ENCODE measurements around the gene ASGR2. TPM values are rescaled to one million over a fixed set of nuclear protein-coding genes. Genes with fewer than 3 reads are reported as not detected.

Gene ASGR2
- polyA plus RNA-seq, 1 donor (not counting 4 experiments of a cell fraction or from before 2014, with no cell fraction given): not detected

DNA sequence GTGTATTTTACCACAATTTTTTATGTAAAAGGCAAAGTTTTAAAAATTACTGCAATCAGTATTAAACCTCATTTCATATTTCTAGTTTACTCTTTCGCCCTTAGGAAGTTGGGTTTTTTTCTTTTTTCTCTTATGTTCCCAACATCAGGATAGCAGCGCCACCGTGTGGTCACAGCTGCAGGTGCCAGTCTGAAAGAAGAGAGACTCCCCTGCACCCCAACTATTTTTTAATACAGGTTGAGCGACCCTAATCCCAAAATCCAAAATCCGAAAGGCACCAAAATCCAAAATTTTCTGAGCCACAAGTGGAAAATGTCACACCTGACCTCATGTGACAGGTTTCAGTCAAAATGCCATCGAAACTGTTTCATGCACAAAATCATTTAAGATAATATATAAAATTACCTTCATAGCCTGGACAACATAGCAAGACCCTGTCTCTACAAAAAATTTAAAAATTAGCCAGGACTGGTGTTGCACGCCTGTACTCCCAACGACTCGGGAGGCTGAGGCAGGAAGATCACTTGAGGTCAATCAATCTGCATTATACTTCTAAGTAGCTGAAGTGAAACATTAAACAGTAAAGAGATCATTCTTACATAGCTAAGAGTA is 21.8 kb upstream of the ASGR2 start:
- H3K27ac ChIP-seq (ENCODE audit: control insufficient read depth, insufficient read depth, low read length): no peak overlapping the region

DNA sequence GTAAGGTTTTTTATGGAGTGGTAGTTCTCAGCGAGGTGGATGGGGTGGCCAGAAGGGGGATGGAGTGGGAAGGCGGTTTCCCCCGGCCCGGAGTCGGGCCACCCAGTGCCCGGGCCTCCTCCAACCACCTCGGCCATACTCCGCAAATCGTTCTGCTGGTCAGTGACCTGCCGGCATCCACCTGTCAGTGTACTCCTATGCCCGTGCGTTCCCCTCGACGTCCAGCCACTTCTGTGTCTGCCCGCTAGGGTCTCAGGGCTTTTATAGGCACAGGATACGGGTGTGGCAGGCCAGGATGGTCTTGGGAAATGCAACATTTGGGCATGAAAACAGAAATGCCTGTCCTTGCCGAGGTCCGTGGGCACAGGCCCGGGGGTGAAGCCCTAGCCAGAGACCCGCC is 19.3 kb upstream of the ASGR2 start:
- Histone ChIP-seq H3K4me2 (ENCODE audit: control insufficient read depth, extremely low read depth, insufficient read depth, low read depth, low read length) (no peak overlapping the region), H4K20me1 (ENCODE audit: control insufficient read depth, extremely low read depth, insufficient read depth, low read length) (no peaks in the 10 kb centered on the region), H3K36me3 (ENCODE audit: control insufficient read depth in 2 of 2, extremely low read depth in 1 of 2, insufficient read depth in 2 of 2, low read length in 2 of 2) (no peaks in the 10 kb centered on the region), H3K9ac (ENCODE audit: control insufficient read depth, extremely low read depth, insufficient read depth, low read length) (no peak overlapping the region), H2AFZ (ENCODE audit: control insufficient read depth, low read length) (no peak overlapping the region), H3K9me1 (ENCODE audit: control insufficient read depth, extremely low read depth, insufficient read depth, low read length) (no peaks in the 10 kb centered on the region), H3K79me2 (ENCODE audit: control insufficient read depth, insufficient read depth, low read length) (no peaks in the 10 kb centered on the region), H3K9me3 (ENCODE audit: control insufficient read depth, low read depth, low read length) (no peaks in the 10 kb centered on the region), H3K27ac (ENCODE audit: control insufficient read depth, insufficient read depth, low read length) (no peak overlapping the region), H3K4me3 (ENCODE audit: control insufficient read depth in 2 of 3, extremely low read depth in 1 of 3, insufficient read depth in 2 of 3, low read depth in 1 of 3, low read length in 3 of 3) (no peak overlapping the region), H3K27me3 (ENCODE audit: control insufficient read depth, extremely low read depth, insufficient read depth, low read length) (peaks cover 11% of the 10 kb centered on the region), H3K4me1 (ENCODE audit: control insufficient read depth, extremely low read depth, insufficient read depth, low read length) (peaks cover 5% of the 10 kb centered on the region)
- dilution Hi-C loops (cut with MboI; ENCODE audit: extremely low pct_ligation_motif_present, low sequenced_read_pairs): no loop called here
- no peak for FAIRE-seq
- TF ChIP-seq CTCF (optimal IDR thresholded peaks at IDR 0.05 in 1 of 3, IDR thresholded peaks at IDR 0.05 in 1 of 3, conservative IDR thresholded peaks at IDR 0.05 in 1 of 3; ENCODE audit: extremely low read depth in 1 of 3, insufficient read depth in 2 of 3, low read length in 3 of 3) (no peak), EZH2 (IDR thresholded peaks at IDR 0.05; ENCODE audit: low read length) (no peak)
- DNase-seq (ENCODE audit: low read depth, low spot score): no peak

More for the DNA sequence above, 21.8 kb upstream of the ASGR2 start:
- Histone ChIP-seq H3K36me3 (ENCODE audit: control insufficient read depth in 2 of 2, extremely low read depth in 1 of 2, insufficient read depth in 2 of 2, low read length in 2 of 2) (no peaks in the 10 kb centered on the region), H3K4me1 (ENCODE audit: control insufficient read depth, extremely low read depth, insufficient read depth, low read length) (peaks cover 5% of the 10 kb centered on the region), H2AFZ (ENCODE audit: control insufficient read depth, low read length) (no peak overlapping the region), H3K4me3 (ENCODE audit: control insufficient read depth in 2 of 3, extremely low read depth in 1 of 3, insufficient read depth in 2 of 3, low read depth in 1 of 3, low read length in 3 of 3) (no peak overlapping the region), H4K20me1 (ENCODE audit: control insufficient read depth, extremely low read depth, insufficient read depth, low read length) (no peaks in the 10 kb centered on the region), H3K79me2 (ENCODE audit: control insufficient read depth, insufficient read depth, low read length) (no peaks in the 10 kb centered on the region), H3K27me3 (ENCODE audit: control insufficient read depth, extremely low read depth, insufficient read depth, low read length) (peaks cover 21% of the 10 kb centered on the region), H3K9me1 (ENCODE audit: control insufficient read depth, extremely low read depth, insufficient read depth, low read length) (no peaks in the 10 kb centered on the region), H3K9ac (ENCODE audit: control insufficient read depth, extremely low read depth, insufficient read depth, low read length) (no peak overlapping the region), H3K4me2 (ENCODE audit: control insufficient read depth, extremely low read depth, insufficient read depth, low read depth, low read length) (peak overlapping the region; percentile 41), H3K9me3 (ENCODE audit: control insufficient read depth, low read depth, low read length) (no peaks in the 10 kb centered on the region)
- dilution Hi-C loops (cut with MboI; ENCODE audit: extremely low pct_ligation_motif_present, low sequenced_read_pairs): no loop called here
- TF ChIP-seq CTCF (optimal IDR thresholded peaks at IDR 0.05 in 1 of 3, IDR thresholded peaks at IDR 0.05 in 1 of 3, conservative IDR thresholded peaks at IDR 0.05 in 1 of 3; ENCODE audit: extremely low read depth in 1 of 3, insufficient read depth in 2 of 3, low read length in 3 of 3) (peak; percentile 71 to 83 (median 80)), EZH2 (IDR thresholded peaks at IDR 0.05; ENCODE audit: low read length) (no peak)
- peak; percentile 17 for FAIRE-seq
- DNase-seq (ENCODE audit: low read depth, low spot score): peak; percentile 28

Measured in keratinocyte (primary cell).